SHP77 (cell line): ENCODE results near the gene CHST1.

Experiments
- DNase-seq, 2 experiments: peaks; one replicate each; lab custom pipeline; 2025; lab: John Stamatoyannopoulos, UW

The CHST1 gene

DNA sequence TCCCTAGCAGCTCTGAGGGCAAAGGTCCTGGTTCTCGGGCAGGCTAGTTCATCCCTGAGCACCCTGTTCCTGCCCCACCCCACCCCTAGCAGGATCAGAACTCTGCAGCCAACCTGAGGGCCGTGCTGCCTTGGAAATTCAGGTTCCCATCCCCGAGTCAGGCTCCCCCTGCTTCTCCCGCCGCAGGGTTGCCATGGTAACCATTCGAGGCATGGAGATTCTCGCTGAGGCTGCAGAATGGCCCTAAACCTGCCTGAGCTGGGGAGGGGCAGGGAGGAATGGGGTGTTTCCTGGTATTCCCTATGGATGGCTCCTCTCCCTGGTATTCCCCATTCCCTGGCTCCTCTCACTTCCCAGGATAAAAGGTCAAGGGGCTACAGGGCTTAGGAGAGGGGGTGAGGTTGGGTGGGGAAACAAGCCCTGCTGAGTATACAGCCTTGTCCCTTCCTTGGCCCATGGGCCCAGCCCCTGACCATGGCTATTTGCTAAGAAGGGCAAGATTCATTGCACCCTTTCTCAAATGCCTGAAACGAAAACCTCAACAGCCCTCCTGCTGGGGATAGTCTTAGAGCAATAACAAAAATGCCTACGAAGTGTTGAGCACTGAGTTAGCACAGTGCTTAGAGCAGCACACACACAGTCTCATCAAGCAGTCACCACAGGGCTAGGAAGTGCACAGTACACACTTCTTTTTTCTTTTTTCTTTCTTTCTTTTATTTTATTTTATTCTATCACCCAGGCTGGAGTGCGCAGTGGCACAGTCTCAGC is 58.7 kb downstream of the CHST1 start:
- DNase-seq = peak in 1 of 2 experiments; percentile 6

DNA sequence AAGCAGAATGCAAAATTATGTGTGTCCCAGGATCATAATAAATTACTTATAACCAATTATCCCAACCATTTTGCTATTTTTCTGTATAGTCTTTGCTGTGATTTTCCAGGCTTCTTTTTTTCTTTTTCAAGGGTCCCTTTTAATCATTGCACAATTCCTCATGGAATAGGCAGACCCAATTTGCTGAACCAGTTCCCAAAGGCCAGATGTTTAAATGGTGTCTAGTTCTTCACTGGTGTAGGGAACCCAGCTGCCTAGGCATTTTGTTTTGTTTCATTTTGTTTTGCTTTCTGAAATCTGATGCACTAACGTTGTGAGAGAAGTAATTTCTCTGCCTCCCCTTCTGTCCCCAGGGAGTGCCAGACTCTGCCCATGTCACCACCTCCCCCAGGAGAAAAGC is 60.4 kb downstream of the CHST1 start:
- no peak for DNase-seq

DNA sequence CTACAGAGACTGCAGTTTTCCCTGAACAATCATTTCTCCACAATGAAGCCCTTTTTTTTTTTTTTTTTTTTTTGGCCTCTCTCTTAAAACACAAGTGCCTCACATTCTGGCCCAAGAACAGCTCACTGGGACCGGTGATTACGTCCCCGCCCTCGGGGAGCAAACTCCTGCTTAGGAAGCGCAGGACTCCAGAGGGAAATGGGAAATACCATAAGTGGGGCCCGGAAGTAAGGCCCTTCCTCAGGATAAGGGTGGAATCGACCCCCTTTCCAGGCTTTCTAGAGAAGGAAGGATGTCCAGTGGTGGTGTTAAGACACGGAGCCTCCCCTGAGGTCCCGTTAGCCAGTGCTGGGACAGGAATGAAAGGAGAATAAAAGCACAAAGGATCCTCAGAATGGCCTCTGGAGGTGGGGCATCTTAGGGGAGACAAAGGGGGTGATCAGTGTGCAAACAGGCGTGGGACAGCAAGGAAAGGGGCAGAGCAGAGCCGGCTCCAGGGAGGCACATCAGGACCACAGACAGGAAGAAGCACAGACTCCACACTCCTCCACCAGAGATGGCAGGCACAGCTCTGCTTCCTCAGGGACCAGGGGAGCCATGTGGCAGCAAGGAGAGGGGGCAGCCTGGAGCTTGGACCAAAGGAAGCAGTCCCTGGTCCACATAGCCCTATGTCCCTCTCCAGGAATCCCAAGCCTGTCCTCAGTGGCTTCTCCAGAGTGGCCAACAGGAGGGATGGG is 61.3 kb downstream of the CHST1 start:
- no peak for DNase-seq

DNA sequence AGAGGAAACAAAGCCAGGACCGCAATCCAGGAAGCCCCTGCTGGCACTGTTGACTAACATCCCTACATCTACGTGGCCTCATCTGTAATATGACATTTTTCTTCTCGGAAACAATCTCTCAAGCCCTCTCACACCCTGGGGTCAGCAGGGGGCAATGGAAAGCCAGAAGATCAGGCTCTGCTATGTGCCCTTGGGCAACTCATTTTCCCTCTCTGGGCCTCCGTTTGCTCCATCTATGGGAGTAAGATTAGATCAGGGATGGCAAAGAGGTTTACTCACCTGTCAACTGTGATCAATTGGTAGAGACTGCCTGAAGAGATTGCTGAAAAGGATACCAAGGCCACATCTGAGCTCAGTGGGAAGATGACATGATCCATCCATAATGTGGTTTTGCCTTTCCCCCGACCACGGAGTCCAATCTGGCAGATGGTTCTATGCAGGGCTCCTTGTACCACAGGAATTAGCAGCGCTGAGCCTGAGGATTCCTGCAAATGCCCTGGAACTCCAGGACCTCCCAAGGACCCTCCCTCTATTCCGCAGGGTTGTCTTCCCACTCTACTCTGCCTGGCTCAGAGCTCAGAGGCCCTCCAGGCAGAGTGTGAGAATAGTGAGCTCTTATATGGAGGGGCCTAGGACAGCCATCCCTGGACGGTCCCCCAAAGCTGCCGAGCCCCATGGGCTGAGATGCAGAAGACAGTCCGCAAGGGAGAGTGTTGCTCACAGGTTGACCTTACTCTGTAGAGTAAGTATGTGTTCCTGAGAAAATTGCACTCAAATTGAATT is 66.1 kb downstream of the CHST1 start:
- no peak for DNase-seq
